ENCODE results near the gene MS4A15. TPM values are rescaled to one million over a fixed set of nuclear protein-coding genes. Genes with fewer than 3 reads are reported as not detected.
"Not testable (repeated sequence)": the region's sequence is repeated elsewhere in the genome, so short reads cannot be mapped to it uniquely, and the experiment has no call there.

Gene MS4A15, protein sequence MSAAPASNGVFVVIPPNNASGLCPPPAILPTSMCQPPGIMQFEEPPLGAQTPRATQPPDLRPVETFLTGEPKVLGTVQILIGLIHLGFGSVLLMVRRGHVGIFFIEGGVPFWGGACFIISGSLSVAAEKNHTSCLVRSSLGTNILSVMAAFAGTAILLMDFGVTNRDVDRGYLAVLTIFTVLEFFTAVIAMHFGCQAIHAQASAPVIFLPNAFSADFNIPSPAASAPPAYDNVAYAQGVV
- total RNA-seq: not detected

DNA sequence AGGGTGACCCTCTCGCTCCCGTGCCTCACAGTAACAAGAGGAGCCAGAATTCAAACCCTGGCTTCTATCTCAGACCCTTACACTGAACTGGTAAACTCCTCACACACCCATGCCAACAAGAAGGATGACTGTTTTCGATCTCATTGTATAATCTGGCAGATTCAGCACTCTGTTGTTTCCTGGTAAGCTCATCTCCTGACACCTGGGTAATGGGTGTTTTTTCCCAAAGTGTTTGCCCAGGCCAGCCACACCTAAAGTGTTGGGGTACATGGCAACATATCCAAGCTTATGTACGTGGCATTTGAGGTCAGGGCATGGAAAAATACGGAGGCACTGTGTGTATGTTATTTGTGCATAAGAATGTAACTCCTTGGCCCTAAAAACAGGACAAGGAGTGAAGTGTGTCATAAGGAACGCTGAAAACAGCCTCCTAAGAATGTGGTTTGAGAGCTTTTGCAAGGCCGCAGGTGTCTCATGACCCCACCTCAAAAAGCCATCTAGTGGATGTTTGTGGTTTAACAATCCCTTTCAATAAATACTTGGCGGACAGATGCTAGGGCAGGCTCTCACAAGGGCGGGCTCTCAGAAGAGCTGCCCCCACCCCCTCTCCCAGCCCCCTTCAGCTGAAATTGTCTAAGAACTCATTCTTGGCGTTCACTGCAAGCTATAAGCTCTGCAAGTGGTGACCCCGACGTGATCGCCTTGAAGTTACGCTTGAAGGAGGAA is at the start of gene MS4A15:
Gene MS4A15 (plus strand): TSS at position 561 of the 726 bp plus-strand sequence. CDS start 6,867 bp downstream, outside the sequence.
- no peak for DNase-seq

DNA sequence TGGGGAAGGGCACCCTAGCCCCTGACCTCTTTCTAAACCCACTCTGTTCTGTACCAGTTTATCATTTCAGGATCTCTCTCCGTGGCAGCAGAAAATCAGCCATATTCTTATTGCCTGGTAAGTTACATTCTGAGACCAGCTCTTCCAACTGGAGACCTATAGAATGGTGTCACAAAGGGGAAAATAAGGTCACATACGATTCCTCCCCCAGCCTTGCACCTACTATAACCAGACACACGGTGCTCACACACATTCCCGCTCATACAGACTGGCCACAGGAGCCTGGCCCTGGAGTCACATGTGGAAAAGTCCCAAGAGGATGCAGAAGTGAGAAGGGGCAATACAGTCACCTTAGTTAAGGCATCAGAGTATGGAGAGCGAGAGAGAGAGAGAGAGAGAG is 49.7 kb upstream of the MS4A15 start:
- DNase-seq: no peak

DNA sequence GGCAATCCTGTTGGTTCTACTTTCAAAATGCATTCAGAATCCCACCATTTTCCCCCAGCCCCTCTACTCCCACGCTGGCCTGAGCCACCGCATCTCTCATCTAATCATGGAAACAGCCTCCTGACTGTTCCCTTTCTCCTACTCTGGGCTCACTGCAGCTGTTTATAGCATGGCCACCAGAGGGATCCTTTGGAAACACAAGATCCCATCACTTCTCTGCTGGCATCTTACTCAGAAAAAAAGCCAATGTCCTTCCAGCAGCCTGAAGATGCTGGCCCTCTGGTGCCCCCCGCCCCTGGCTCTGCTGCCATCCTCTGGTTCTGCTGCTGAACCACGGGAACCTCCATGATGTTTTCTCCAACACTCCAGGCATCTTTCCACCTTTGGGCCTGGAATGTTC is 46.2 kb upstream of the MS4A15 start:
- no peak for DNase-seq

DNA sequence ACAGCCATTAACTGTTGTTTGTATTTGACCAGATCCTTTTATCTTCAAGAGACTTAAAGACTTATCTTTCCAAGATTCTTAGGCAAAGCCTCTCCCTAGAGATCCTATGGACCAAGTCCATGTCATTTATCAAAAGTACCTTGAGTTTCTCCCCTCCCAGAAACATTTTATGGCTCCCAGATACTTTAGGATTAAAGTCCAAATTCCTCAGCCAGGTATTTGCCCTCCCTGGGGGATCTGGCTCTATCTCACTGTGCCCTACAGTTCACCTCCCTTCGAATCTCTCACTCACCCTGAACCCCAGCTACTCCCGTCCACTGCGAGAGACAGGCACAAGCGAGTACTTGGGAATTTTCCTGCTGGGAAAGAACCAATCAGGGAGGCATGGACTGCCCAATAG is 45.4 kb upstream of the MS4A15 start:
- no peak for DNase-seq

DNA sequence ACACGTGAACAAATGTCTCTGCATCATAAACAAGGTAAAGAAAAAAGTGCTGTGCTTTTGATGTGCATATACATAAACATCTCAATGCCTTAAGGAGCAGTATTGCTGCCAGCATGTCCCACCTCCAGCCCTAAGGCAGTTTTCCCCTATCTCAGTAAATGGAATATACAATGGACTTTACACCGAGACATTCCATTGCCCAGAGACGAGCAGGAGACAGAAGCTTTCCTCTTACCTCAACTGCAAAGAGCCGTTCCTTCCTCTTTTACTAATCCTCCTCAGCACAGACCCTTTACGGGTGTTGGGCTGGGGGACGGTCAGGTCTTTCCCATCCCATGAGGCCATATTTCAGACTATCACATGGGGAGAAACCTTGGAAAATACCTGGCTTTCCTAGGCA is 43.2 kb upstream of the MS4A15 start:
- DNase-seq: not testable (repeated sequence)

DNA sequence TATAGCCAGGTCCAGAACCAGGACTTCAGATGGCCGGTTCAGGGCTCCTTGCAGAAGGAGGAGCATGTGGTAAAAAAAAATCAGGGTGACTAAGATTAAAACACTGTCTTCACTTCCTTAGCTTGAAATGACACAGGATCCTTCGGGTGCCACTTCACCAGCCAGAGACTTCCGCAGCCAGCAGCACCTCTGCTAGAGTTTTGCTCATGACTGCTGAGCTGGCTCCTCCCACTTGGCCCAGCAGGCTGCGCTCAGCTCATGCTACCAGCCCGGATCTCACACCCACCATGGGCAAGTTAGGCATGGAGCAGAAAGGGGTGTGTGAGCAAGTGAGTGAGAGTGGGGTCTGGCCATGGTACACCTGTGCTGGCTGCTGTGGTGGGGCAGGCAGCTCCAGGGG is 38.7 kb upstream of the MS4A15 start:
- no peak for DNase-seq

DNA sequence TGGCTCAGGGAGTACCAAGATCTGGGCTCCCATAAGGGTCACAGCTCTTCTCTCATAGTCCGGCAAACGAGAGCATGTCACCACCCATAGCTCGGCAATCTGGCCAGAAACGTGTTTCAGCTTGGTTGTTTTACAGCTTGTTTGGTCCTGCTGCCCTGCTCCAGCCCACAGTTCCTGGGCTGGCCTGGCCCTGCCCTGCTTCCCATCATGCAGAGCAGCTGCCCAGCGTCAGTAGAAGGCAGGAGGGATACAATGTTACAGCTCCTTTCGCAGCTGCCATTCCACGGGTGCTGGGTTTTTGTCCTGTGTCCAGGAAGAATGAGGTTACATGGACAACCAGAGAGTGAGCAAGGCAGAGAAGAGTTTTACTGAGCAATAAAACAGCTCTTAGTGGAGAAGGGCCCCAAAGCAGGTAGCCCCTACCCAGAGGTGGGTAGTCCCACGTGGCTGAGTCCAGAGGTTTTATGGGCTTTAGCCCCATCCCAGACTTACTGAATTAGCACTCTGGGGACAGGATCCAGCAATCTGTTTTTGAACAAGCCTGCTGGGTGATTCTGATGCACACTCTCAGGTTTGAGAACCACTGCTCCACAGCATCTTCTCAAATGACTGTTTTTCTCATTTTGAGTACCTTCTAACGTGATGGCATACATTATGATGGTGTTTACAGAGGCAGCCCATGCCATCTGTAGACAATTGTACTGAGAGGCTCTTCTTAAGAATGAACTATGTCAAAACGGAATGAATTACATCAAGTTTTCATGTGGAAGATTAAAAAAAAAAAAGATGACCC is 37.9 kb upstream of the MS4A15 start:
- no peak for DNase-seq

DNA sequence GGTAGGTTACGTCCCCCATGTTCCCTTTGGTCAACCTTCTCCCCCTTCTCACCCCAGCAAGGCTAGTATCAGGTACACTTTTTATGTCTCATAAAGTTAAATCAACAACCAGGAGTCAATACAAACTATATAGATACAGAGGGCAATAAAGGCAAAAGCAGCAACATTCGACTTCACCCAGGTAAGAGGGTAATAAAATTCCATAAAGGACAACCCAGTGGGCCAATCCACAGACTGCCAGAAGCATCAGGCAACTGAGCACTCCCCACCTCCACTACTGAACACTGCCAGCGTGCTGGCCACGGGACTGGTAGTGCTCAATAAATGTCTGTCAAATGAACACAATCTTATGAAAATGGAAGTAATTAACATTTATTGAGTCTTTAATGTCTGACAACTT is 37.3 kb upstream of the MS4A15 start:
- no peak for DNase-seq

DNA sequence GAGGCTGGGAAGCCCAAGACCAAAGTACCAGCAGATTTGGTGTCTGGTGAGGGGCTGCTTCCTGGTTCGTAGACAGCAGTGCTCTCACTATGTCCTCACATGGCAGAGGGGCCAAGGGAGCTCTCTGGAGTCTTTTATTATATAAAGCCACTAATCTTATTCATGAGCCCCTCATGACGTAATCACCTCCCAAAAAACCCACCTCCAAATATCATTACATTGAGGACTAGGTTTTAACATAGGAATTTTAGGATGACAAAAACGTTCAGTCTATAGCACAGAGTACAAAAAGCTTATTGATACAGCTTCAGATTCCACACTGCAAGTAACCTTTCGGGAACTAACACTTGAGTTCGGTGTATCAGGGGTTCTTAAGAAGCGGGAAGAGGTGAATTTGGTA is 36.2 kb upstream of the MS4A15 start:
- DNase-seq: no peak

DNA sequence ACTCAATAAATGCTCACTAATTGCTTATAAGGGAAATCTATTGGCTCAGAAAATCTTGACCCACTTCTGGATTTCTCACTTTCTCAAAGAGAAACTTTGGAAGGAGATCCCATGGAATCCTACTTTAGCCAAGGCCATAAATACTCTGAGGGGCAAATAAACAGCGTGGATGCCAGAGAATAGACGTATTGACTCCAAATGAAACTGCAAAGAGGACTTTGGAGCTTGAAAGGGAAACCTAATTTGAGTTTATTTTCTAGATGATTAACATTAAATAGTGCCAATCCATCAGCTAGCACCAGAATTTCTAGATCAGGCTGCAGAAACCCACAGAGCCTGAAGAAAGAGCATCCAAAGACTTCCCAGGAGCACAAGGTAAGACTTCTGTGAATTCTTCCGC is 32.2 kb upstream of the MS4A15 start, which contains the start of gene MS4A18:
Gene MS4A18 (plus strand): TSS at position 301 of the 400 bp plus-strand sequence.
- no peak for DNase-seq

DNA sequence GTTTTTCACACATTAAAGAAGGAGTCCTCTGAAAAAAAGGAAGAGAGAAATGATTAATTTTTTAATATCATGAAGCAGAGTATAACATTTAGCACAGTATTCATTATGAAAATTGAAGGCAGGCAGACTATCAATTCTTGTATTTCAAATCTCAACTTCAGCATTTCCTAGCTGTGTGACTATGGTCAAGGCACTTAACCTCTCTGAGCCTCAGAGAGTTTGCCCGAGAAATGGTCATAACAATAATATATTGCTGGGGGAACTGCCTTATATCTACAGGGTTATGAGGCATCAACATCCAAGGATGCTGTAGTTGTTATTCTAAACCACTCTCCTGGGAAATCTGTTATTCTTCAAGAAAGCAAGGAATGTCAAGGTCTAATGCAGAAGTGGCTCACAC is 31.1 kb upstream of the MS4A15 start:
- no peak for DNase-seq

DNA sequence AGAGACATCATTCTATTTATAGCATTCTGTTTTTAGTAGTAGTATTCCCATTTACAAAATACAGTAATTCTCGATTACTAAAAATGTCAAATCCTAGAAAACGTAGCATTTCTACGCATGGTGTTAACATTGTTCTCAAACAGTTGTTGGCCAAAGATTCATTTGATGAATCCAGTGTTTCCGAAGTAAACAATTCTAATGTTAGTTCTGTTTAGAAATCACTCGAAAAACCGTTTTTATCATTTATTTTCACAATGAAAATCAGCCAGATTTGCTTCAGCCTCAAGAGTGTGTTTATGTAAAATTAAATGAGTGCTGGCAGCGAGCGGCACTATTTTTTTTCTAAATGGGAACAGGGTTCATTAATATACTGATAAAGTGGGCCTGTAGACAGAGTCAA is 25.1 kb upstream of the MS4A15 start:
- DNase-seq: no peak

DNA sequence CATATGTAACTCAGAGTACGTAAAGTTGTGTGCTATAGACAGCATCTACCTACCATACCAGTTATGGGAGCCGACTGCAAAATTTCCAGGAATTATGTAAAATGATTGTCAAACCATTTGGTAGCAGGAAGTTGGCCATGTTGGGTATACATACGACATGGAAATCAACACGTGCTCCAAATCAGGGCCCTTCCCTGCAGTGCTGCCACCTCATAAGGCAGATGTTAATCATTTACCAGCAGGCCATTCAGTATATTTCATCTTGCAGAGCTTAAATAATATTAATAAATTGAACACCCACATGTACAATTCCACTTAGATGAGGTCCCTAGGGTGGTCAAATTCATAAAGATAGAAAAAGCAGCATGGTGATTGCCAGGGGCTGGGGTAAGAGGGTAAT is 22.4 kb upstream of the MS4A15 start:
- DNase-seq: no peak

DNA sequence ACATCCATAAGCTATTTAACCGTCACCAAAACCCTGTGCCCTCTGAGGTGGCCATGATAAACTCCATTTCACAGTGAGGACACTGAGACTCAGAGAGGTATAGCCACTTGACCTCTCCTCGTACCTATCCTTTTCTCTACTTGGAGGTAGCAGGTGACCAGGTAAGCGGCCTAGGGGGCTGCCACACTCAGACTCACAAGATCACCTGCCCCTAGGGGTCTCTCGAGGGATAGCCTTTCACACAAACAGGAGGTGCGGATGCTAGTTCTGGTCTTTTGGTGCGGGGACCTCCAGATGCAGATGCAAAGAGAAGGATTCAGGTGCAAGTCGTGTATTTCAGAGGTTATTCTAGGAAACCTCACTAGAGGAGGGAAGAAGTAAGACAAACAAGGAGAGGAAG is 17.6 kb upstream of the MS4A15 start:
- no peak for DNase-seq

DNA sequence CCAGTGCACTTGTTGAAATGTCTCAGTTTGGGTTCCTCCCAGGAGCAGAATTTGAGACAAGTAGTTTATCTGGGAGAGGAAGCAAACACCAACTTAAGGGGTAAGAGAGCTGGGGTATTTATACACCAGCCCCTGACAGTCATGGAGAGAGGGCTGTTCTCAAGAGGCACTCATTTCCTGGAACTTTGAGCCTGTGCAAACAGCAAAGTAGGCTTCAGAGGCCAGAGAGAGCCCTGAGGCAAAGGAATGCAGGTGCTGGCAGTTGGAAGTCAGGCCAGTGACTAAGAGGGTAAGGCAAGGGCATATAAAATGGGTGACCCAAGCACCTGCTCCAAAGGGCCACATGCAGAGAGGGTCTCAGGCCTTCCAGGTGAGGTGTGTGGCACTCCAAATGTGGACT is 16.1 kb upstream of the MS4A15 start:
- no peak for DNase-seq

DNA sequence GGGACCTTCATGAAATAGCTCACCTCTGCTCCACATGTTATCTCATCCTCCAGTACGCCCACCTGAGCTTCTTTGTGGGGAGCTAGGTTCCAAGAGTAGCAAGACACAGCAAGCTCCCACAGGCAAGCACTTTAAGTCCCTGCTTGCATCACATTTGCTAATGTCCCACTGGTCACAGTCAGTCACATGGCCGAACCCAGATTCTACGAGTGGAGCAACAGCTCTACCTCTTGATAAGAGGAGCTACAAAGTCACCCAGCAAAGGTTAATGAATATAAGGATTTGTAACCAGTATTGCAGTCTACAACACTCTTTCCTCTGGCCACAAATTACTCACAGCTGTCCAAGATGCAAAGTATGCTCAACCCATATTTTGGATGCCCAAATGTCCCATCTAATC is 15.2 kb upstream of the MS4A15 start:
- no peak for DNase-seq

DNA sequence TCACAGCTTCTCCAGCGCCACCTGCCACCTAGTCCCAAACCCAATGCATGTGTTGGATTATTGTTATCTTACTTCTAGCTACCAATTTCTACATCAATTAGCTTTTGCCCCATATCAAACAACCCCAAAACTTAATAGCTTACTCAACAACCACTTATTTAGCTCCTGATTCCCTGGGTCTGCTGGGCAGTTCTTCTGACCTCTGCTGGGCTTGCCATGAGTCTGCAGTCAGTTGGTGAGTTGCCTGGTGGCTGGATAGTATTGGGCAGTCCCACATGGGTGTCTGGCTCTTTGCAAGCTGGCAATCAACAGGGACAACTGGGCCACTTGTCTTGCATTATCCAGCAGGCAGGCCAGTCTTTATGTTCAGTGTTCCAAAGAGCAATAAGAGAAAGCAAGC is 13.6 kb upstream of the MS4A15 start:
- DNase-seq: no peak

DNA sequence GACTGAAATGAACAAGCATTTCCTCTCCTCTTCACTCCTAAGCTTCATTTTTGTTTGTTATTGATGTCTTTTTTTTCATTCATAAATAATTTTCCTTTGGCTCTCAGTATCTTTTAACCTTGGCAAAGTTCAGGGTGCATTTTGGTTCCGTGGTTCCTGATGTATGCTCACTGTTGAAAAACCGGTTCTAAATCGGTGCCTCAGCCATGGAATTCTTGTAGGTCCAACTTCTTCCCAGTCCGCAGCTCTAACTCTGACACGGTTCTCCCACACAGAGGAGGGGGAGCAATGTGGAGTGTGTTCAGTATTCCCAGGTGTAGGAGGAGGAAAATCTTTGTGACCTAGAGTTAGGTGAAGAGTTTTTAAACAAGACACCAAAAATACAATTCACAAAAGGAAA is 12.6 kb upstream of the MS4A15 start:
- no peak for DNase-seq

DNA sequence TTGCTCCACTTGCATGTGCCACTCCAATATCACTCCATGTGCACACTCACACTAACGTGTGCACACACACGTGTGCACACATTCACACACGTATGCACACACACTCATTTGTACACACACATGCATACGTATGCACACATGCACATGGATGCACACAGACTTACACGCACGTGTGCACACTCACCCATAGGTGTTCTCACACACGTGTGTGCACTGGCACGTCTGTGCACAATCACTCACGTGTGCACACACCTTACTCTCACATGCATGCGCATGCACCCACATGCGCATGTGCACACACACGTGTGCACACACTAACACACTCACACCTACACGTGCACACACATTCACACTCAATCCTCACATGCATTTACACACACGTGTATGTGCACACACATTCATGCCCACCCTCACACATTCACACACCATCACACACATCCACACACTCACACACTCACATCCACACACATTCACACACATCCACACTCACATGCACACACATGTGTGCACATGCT is 9.3 kb upstream of the MS4A15 start:
- DNase-seq: no peak

DNA sequence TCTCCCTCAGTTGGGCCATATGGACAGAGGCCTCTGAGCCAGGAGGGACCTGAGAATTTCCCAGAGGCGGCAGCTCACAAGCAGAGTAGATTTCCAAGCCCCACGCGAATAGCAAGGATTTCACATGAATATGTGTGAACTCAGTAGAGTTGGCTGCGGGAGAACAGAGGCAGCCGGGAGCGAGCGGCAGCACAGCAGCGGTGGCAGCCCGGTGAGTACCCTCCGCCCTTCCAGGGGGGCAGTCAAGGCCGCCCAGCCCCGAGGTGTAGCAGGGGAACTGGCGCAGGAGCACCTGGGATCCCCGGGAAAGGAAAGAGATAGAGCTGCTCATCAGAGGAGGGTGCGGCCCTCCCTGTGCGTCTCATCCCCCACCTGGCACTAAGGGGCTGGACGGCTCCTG is 8.4 kb upstream of the MS4A15 start:
- no peak for DNase-seq

DNA sequence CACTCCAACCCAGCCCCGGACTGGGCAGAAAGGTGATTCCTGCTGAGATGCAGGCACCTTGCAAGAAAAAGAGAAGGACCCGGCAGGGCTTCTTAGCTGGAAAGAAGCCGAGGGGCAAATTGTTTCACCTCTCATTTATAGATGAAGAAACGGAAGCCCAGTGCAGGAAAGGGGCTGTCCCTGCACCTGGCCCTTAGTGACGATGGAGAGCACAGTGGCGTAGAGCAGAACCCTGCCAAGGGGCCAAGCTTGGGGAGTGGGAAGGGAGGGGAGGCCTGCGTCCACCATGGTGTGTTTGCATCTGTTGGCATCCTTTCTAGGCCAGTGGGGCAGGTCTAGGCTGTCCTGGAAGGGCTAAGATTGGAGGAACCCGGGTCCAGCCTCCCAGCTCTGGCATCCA is 7.8 kb upstream of the MS4A15 start:
- no peak for DNase-seq

DNA sequence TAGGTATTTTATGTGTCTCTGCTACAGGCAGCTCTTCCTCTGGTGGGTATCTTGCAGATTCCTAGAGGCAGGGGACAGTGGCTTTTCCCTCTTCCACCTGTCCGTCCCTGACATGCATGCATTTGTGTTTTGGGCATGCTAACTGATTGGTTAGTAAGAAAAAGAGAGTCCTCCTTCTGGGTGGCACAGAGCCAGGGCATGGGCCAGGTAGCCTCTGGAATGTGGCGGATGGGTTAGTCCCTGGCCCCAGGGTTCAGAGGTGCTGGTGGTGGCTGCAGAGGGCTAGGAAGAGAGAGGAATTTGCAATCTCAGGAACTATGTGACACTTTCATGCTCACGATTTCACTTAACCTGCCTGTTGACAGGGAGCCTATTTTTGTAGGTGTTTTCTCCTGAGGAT is 5.8 kb upstream of the MS4A15 start:
- no peak for DNase-seq

DNA sequence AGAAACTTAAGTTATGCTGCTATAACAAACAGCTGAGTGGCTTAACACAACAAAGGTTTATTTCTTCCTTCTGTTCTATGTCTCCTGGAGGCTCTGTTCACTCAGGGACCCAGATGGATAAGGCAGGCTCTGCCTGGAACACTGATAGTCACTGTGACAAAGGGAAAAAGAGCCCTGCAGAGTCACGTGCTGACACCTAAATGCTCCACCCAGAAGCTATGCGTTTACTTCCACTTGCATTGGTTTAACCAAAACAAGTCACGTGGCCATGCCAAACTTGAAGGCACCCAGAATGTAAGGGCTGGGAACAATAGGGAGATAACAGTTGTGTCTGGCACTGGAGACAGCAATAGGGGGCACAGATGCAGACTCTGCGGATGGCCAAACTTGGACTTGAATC is 3.4 kb upstream of the MS4A15 start:
- no peak for DNase-seq
